GM19351 (cell line): Measurements from ENCODE around the gene KCNMA1.

Experiments
- ATAC-seq: cut with Tn5 transposase; IDR thresholded peaks from one replicate; pipeline ENCODE4 v1.9.1; 2021; ENCODE audit warnings: mild to moderate bottlenecking, moderate library complexity; ENCODE audit not compliant: unreplicated experiment

The KCNMA1 gene

DNA sequence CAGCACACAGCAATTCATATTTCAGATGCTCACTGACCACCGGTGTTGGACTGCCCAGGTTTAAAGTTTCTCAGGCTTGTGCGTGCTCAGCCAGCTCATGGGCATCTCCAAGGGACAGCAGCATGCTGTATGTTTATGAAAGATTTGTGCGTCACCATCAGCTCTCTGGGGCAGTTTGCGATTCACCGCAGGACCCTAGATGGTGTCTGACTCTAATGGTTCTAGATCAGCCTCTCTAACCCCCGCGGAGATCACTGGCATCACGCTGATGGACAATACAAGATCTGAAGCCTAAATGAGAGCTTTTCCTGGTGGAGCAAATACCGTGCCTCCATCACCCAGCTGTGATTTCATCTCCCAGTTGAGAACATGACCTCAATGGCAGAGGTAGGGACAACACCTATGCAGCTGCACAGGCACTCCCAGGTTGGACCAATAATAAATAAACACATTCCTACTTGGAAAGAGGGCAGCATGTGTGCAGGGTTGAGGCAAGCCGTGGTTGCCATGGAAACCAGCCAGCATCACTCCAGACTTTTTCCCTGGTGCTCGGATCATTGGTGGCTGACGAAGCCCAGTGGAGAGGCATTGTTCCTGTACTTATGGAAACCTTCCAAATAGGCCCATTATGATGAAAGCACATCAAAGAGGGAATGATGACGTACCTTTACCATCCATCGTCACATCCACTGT, 253.6 kb downstream of the KCNMA1 start:
- ATAC-seq: no peak

DNA sequence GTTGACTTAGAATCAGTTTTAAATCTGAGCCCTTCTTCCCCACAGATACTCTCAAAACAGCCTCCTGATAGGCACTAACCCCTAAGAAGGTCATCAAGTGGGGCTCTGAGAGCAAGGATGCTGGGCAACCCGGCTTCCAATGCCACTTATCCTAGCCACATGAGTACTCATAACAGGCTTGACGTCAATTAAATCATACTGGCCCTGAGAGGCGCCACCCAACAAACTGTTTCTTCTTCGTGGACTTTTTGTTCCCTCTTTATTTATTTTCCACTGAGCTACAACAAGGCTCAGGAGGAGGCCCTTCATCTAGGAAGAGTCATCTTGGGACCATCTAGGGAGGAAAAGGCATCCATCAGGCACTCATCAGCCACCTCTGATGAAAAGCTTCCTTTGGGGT, 255.9 kb downstream of the KCNMA1 start:
- no peak for ATAC-seq

DNA sequence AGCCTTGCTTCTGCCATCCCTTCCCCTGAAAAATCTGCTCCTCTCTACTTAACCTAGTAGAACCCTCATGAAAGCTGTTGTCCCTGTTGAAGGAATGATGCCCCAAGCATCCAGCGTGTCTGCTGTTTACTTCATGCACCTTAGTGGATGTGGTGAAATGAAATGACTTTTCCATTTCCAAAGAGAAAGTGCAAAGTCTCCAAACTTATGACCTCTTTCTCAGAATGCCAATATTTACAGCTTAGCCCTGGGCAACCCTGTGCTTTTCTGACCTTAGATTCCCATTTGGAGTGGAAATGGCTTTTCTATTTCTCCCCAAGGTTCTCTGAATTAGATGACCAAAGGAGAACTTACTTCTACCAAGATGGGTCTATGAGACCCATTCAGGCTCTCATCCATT, 256.9 kb downstream of the KCNMA1 start:
- ATAC-seq: no peak

DNA sequence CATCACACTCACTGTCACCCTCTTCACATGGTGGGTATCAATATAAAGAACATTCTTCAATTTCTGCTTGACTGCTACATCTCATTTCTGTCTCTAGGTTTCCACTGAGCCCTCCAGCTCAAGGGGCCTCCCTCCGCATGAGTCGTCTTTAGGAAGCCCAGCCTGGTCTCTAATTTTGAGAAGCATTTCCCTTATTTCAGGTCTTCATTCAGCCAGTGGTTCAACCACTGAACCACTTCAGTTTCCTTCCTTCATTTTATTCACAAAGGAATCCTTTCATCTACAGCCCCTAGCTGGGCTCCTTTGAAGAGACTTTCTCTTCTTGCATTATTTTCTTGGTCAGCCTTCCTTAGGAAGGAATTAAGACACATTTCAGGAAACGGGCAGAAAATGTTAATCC, 257.4 kb downstream of the KCNMA1 start:
- ATAC-seq: no peak

DNA sequence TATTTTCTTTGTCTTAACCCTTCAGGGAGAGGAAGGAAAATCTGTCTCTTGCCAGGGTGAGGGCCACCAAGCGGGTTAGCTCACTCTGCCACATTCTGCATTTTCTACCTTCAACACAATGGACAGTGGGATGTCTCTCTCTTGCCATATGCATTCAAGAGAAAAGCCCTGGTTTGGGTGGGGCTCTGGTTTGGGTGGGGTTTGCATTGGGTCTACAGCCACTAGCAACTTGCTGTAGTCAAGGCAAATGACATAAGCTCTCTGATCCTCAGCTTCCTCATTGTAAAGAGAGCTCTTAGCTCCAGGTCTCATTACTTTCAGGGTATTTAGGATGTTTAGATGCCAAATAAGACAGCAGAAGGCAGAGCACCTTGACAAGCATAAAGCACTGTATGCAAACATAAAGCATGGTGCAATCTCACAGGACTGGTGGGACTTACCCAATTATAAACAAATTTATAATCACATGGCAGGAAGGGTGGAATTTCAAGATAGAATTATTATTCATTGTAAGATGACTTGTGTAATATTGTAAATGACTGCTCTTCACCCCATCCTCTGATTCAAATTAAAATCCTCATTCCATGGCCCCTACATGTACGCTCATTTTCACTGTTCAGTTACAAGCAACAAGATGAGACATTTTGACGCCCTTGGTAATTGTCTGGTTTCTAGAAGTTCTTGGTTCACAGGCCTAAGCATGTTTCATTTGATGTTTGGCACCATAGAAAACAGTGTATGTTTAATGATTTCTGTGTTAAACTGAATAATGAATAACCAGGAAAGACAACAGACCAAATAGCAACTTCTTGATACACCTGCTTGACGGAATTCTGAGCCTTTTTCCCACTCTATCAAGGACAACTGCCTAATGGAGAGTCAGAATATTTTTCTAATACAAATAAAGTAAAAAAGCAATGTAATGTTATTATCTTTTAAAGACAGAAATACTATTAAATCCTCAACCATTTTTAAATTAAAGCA, 258.9 kb downstream of the KCNMA1 start:
- no peak for ATAC-seq

DNA sequence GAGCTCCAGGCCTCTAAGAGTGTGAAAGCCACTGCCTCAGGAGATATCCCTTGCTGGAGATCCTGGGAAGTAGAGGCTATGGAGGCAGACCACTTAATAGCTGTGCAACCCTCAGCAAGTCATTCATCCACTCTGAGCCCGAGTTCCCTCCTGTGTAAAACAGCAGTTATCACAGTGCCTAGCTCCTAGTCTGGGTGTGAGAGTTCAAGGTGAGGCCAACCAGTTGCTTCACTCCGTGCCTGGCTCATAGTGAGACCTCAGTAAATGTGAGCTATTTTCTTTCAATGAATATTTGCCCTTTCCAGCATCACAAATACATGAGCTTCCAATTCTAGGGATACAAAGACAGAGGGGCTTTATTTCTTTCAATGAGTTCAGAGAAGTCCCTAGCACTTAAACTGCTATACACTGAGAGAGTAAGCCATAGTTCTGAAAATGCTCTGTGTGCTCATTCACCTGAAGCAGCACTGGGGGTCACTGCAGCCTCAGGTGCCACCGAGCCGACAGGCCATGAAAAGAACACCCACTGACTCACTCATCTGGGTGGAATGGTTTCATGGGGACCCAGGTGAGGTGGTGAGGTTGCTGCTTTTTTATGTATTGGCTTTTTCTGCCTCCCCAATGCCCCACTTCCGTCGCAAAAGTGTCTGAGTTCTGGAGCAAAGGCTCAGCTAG, 259.8 kb downstream of the KCNMA1 start:
- ATAC-seq: no peak

DNA sequence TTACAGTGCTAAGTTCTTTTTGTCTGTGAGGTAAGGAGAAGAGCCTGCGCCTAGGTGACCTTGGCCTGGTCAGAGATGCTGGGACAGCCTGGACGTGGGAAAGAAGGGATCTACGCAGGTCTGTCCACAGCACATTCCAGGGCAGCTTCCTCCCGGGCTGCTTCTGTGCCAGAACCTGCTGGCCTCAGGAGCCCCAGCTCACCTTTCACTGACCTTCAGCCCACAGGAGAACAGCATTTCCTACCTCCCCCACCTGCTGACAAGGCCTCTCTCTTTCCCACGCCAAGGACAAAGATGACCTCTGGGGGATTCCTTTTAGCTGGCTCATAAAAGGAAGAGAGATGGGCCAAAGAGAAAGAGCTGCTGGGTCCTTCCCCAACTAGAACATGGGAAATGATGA, 260.6 kb downstream of the KCNMA1 start:
- ATAC-seq: no peak

DNA sequence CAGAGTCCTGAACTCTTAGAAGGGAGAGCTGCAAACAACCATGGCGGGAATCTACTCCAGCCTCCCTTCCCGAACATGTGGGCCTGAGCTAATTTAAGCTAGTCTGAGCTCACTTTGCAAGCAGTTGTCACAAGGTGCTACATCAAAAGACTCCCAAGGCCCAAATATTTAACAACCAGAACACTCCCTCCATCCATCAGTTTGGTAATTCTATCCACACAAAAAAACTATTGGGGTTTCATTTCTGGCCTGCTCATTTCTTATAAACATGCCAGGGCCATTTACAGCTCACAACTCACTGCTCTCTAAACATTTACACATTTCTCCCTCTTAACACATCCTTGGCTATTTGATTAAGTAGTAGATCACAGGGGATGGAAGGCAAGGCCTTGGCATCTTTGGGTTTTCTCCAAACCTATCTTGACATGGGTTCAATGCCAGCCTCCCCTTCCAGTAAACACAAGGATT, 263.4 kb downstream of the KCNMA1 start:
- no peak for ATAC-seq

DNA sequence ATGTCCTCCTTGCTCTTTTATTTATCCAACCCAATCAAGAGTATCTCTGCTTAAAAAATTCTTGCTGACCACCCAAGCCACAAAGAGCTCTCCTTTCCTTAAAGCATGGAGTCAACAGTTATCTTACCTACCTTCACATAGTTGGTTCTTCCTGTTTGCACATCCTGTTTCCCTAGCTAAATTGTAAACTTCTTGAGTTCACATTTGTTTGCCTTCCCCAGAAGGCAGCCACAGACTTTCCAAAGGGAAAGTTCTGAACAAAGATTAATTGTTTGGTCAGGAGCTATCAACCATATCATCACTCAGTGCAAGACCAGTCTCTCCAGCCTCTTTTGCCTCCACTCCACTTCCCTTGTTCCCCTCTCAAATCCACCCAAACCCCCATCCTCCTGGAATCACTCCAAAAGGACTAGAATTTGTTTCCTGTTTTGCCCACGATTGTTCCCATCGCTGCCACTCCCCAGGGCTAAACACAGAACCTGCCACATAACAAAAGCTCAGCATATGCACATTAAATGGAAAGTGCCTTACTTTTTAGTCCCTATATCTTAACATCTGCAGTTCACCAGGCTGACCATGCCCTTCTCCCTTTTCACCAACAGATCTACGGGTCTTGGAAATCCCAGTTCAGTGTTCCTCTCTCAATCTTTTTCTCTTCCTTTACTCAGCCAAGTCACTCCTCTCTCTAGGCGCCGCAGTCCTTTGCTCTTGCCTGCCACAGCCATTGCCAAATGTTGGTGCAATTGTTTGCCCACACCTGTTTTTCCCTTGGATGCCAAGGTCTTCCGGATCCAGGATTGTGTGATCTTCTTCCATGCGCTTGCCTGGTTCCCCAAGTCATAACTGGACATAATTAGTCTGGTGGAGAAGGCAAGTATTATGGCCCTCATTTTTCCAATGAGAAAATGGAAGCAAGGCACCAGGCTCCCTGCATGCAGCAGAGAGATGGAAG, 265.5 kb downstream of the KCNMA1 start:
- no peak for ATAC-seq

DNA sequence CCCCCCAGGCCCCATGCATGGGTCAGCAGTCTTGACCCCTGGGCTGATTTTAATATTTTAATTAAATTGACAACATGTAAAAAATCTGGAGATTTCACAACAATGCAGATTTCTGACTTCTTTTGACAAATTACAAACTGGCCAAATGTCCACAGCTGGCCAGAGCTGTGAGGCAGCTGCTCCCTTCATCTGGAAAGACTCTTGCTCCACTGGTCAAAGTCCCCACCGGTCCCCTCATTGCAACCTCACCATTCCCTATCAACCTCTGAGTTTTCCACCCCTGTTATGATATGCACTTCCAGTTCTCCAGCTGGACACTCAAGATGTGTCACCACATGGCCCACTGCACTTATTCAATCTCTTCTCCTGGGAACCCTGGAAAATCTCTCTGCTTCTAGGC, 266.2 kb downstream of the KCNMA1 start:
- no peak for ATAC-seq

DNA sequence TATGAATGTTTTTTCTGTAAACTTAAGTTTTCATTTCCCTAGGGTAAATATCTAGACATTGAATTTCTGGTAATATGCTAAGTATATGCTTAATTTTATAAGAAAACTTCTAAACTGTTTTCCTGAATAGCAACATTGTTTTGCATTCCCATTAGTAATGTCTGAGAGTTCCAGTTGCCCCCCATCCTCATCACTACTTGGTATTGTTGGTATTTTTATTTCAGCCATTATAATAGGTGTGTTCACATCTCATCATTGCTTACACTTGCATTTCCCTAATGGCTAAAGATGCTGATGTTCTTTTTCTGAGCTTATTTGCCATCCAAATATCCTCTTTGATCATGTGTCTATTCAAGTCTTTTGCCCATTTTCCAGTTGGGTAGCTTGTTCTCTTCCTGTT, 269.6 kb downstream of the KCNMA1 start:
- no peak for ATAC-seq

DNA sequence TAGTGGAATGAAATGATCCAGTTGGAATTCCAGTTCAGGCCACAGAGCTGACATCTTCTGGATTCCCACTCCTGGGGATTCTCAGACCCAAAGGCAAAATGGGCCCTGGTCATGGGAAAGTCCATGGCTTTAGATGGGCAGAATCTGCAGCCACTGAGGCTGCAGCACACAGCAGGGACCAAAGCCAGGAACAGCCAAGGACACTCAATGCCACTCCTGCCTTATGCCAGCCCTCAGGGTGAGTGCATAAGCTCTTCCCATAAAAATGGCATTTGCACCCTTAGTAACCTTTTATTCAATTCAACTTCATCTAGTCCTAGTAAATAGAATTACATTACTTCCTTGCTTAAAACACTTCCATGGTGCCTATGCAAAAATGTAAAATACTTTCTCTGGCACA, 274.4 kb downstream of the KCNMA1 start:
- ATAC-seq: no peak

DNA sequence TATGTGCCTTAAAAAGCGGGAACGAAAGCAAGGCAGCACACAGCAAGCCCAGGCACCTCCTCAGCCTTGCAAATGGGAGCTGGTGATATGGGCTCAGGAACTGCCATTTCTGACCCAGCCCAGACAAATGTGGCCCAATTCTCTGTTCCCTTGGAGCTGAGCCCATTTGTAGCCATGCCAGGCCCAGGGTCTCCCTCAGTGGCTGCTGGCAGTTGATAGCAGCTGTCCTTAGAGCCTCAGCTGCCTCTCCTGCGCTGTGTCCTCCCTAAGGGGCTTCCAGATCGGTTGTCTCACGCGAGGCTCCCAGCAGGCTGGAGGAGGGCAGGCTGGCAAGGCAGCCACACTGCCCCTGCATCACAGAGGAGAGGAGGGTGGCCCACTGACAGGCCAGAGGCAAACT, 275.8 kb downstream of the KCNMA1 start:
- no peak for ATAC-seq

DNA sequence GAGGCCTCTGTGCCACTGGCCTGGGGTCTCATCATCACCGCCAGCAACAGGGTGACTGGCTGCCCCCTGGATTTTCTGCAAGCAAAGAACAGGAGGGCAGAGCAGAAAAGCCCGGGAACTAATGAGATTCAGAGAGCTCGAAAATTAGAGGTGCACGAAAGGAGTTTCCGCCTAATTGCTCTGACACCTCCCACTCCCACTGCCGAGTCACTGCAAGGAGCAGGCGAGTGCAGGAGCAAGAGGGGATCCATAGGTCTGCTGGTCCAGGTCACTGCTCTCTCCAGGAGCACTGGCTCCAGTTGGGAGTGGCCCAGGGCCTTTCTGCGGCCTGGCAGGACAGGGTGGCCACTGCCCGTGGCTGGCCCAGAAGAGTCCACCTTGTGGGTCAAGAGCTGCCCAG, 276.2 kb downstream of the KCNMA1 start:
- no peak for ATAC-seq

DNA sequence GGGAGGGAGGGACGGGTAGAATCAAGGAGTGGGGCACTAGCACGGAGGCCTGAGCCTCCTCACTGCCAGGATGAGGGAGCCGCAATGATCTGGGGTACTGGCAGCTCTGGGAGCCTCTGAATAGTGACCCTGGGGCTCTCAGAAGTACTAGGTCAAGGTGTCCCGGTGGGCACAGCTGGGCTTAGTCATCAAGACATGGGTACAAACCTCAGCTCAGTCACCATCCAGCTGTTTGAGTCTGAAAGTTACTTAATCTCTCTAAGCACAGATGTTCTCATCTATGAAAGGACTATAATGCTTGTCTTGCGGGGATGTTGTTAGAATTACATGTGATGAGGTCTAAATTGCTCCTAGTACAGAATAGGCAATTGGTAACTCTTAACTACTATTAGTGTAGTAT, 276.8 kb downstream of the KCNMA1 start:
- no peak for ATAC-seq

DNA sequence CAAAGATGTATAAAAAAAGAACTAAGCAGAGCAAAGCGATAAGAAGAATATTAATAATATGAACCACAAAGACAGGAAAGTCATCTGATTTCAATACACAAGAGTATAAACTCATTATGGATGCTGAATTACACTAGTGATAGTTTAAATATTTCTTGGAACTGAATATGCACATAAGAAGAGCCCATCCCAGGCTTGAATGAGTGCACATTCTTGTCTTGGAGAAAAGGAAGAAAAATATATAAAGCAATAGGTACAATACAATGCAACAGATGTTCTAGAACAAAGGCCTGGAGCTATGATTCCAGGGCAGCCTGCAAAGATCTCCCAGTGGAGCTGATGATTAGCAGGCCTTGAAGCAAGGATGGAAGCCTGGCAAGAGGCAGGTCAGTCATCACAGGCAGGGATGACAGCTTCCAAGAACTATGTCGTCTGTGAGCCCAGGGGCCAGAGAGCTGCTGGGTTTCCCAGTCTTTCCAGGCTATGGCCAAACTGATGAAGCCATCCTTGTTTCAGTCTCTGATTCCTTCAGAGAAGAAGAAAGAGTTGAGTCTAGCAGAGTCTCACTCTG, 277.6 kb downstream of the KCNMA1 start:
- no peak for ATAC-seq

DNA sequence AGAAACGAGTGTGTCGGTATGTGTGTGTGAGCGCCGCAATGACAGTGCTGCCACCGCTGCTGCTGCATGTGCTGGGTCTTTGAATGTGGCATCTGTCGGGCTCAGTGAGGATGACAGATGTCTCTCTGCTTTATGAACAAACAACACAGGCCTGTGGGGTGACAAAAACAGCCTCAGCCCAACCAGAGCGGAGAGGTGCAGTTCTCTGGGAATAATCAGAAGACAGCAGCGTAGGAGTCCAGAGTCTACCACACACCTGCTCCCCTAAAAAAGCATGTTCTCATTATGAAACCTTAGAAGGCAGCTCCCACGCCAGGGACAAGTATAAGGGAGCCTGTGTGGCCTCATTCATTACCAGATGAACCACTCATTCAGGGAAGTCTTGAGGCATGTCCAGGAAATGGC, 278.3 kb downstream of the KCNMA1 start:
- ATAC-seq: no peak

DNA sequence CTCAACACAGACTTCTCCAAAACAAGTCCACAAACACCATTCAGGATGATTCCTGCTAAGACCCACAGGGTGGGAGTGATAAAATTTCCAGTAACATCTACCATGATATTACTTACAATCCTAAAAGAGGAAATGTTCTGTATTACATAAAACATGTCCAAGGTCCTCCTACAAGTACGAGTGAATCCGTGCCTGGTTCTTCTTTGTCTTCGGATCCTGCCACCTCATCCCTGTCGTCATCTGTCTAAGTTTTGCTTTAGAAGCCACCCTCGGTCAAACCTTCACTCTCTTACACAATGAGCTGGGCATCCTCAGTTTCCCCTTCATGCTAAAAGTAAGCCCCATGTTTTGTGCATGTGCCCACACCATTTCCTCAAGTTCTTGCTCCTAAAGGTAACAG, 279.0 kb downstream of the KCNMA1 start:
- ATAC-seq: no peak

DNA sequence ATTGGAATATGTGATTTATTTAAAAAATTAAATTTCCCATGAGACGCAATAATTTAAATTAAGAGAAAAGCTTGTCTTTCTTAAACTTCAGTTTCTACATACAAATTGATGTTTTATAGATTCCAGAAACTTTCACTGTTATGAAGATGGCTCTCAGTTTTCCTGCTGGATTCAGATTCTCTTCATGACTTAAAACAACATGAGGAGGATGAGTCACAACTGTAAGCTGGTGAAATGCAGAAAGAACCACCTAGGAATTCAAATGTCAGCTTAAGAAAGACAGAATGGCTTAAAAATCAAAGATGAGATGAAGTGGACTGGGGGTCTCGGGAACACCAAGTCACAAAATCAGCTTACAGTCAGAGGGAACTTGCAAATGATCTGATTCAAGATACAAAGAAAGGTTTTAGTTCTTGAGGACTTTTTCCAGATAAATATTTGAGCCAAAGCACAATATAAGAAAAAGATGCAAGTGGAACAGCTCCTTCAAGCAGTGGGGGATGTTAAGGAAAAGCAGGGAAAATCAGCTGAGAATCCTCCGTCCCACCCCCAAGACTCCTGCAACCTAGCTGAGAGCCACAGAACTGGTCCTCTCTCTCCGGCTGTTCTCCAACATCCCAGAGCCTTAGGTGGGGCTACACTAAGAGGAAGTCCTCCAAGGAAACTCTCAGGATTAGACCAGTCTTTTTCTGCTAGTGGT, 279.8 kb downstream of the KCNMA1 start:
- no peak for ATAC-seq

DNA sequence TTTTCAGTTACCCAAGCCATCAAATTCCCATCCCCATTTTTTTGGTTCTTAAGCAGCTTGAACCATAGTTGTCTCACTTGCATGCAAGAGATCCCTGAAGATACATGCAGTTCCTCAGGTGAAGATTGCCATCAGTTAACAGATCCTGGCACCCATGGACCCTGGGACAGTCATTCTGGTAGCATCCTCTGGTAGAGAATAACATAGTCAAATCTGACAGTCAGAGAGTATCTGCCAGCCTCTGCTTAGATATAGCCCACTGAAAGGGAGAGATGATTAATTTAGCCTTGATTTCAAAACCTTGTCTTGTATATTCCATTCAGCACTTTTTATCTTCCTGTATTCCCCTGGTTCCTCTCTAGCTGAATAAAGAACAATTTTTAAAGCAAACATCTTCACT, 280.4 kb downstream of the KCNMA1 start:
- no peak for ATAC-seq
